Right cardiac atrium (tissue), 5 donors: ENCODE measurements around the gene LRBA. TPM values are rescaled to one million over a fixed set of nuclear protein-coding genes. Genes with fewer than 3 reads are reported as not detected.

Experiments used
- ATAC-seq, 2 donors: fragments of 200-7000 bp; cut with Tn5 transposase; one replicate each; pipeline versions ENCODE4 v1.8.0 to v1.9.1; 2020; ENCODE audit warnings: moderate library complexity in 2 of 2, mild to moderate bottlenecking in 1 of 2
- DNase-seq, 3 donors: peaks; one replicate each; pipeline ENCODE4 v3.0.0-alpha.2; 2020
- H3K27ac ChIP-seq: one replicate; pipeline ENCODE4 v1.5.1; 2013; ENCODE audit warnings: mild to moderate bottlenecking, low read length, control low read depth, moderate library complexity
- H3K27me3 ChIP-seq: one replicate; pipeline ENCODE4 v1.6.1; 2013; ENCODE audit not compliant: control insufficient read depth, insufficient read depth
- H3K4me1 ChIP-seq: one replicate; pipeline ENCODE4 v1.6.1; 2013; ENCODE audit warnings: low read length; ENCODE audit not compliant: control insufficient read depth, insufficient read depth
- H3K4me3 ChIP-seq: one replicate; pipeline ENCODE4 v1.5.1; 2013; ENCODE audit warnings: low read length, control low read depth
- H3K9me3 ChIP-seq: one replicate; pipeline ENCODE4 v1.6.1; 2013; ENCODE audit warnings: low read length; ENCODE audit not compliant: control insufficient read depth
- WGBS: extraction: QIAGEN DNeasy Blood & Tissue Kit; methylation state at CpG from one replicate; pipeline ENCODE4 v1.1.7; 2013; 5-methylcytosine and 5-hydroxymethylcytosine counted together
- intact Hi-C, 4 donors: fragments of 100-400 bp; cut with DNase I; formaldehyde crosslinking; loops; one replicate each; pipeline versions ENCODE4 v1.11.0 to v1.14.0; 2022 to 2023
- polyA plus RNA-seq: library from polyadenylated mRNA; stranded (reverse); fragments of 200-250 nt; gene quantifications from one replicate; pipeline ENCODE4 v1.2.3, GENCODE V29; 2013
- total RNA-seq, 4 donors: library from RNA; stranded (reverse); fragmentation: NEBNext Ultra II Directional; extraction: Animal tissue kit (Norgen Biotek cat#: 25700); gene quantifications; one replicate each; pipeline ENCODE4 v1.2.1, GENCODE V29; 2021
- donor health status: healthy with polysubstance abuse.
- donor health status: DM: no; HTN: yes; CAD: no.
- donor health status: DM: no; HTN: no; CAD: no.
- donor health status: DM: no; HTN: yes; CAD: no; lungs with severe emphysema.
- donor health status: DM: yes; HTN: yes; CAD: no.

Gene LRBA
- total and polyA plus RNA-seq, 5 donors, result 14.4 to 29.9 (median 23.4) TPM

DNA sequence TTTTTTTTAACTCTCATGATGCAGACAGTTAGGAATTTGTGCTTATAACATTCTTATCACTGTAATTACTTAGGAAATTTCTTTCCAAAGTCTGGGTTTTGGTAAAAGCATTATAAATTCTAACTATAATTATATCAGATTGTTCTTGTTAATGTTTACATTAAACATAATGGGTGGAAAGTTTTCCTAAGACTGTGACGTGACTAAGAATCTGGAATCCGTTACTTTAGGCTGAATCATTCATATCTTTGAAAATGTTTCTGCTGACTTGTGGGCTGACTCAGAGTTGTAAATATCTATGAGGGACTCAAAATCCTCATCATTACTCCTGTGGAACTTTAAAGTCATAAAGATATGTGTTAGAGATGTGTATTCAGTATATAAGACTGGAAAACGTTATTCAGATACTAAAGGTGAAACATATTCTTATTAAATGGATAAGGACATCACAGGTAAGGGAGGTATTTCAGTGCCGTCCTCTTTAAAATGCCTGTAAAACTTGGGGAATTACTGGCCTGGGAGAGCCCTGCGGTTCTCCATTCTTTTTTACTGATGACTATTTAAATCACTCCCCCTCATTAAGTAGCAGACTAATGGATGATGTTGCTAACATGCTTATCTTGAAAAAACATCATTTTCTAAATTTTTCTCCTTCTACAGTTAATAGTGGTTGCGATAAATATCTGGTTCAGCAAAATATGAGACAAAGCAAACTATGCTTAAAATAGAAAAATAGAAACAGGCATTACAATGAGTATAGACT is 777.8 kb downstream of the LRBA start:
- no peak overlapping the region for H3K27ac ChIP-seq
- WGBS, result 63% methylated on average over 6 of the region's 6 CpGs
- intact Hi-C loops, result no loop called here
- DNase-seq (no peak), ATAC-seq (no peak)
- no peaks in the 10 kb centered on the region for H3K27me3 ChIP-seq
- H3K9me3 ChIP-seq, result no peaks in the 10 kb centered on the region
- no peak overlapping the region for H3K4me3 ChIP-seq
- no peaks in the 10 kb centered on the region for H3K4me1 ChIP-seq

GRCh38 chr4:150236626-150237025 is 778.5 kb downstream of the LRBA start:
- intact Hi-C loops, result no loop called here
- H3K27ac ChIP-seq, result no peak overlapping the region

DNA sequence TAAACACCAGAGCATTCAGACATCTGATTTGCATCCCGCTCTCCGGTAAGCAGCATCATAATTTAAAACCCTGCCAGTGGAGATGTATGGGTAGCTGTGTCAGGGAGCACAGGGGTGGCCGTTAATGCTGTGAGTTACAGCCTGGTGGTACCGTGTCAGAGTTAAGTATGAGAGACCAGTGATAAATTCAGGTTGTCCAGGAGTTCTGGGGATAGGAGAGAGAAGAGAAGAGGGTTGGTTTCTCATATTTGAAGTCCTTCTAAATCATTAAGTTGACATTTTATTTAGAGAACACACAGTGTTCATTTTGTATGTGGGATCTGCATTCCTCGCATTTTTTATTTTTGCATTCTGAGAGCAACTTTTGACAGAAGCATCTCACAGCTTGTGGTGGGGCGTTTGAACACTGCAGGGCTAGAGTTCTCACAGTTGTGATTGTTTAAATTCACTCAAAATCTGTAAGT is 779.2 kb downstream of the LRBA start:
- 66% methylated on average over 6 of the region's 6 CpGs for WGBS
- H3K27me3 ChIP-seq, result no peaks in the 10 kb centered on the region
- no peaks in the 10 kb centered on the region for H3K9me3 ChIP-seq
- H3K4me1 ChIP-seq, result peaks cover 3% of the 10 kb centered on the region
- no peak for ATAC-seq
- intact Hi-C loops, result no loop called here
- H3K27ac ChIP-seq, result no peak overlapping the region
- no peak overlapping the region for H3K4me3 ChIP-seq
- no peak for DNase-seq

More at GRCh38 chr4:150236626-150237025, 778.5 kb downstream of the LRBA start:
- H3K4me3 ChIP-seq, result no peak overlapping the region
- H3K9me3 ChIP-seq, result no peaks in the 10 kb centered on the region
- H3K4me1 ChIP-seq, result peaks cover 3% of the 10 kb centered on the region
- ATAC-seq, result no peak
- no peak for DNase-seq
- no peaks in the 10 kb centered on the region for H3K27me3 ChIP-seq

- Histone ChIP-seq H3K4me1 (peaks cover 3% of the 10 kb centered on the region), H3K4me3 (no peak overlapping the region), H3K9me3 (no peaks in the 10 kb centered on the region), H3K27ac (no peak overlapping the region), H3K27me3 (no peaks in the 10 kb centered on the region)
- intact Hi-C loops, result no loop called here
- WGBS, result 92% methylated on average over 5 of the region's 5 CpGs
- ATAC-seq (no peak), DNase-seq (no peak)
Observed at GRCh38 chr4:150235317-150235716, 779.8 kb downstream of the LRBA start.

- DNase-seq (no peak), ATAC-seq (no peak)
- H3K9me3 ChIP-seq, result no peaks in the 10 kb centered on the region
- 93% methylated on average over 5 of the region's 5 CpGs for WGBS
- H3K27ac ChIP-seq, result no peak overlapping the region
- intact Hi-C loops, result no loop called here
- no peaks in the 10 kb centered on the region for H3K27me3 ChIP-seq
- no peak overlapping the region for H3K4me3 ChIP-seq
- H3K4me1 ChIP-seq, result peaks cover 5% of the 10 kb centered on the region
Observed at GRCh38 chr4:150234246-150234645, 780.8 kb downstream of the LRBA start.

DNA sequence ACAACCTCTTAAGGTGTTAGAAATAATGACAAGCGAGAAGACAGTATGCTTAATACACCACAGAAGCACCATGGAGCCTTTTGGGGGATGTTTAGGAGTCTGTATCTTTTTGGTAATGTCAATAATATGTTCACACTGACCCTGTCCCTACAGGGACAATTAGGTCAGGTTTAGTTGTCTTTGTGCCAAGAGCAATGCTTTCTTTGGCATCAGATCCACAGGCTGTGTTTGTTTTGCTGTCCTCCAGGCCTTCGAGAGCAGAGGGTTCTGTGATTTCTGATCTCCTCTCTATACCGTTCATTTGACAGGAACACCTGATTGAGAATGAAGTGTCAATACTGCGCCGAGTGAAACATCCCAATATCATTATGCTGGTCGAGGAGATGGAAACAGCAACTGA is 783.1 kb downstream of the LRBA start:
- WGBS, result 52% methylated on average over 6 of the region's 6 CpGs
- no peak overlapping the region for H3K27ac ChIP-seq
- intact Hi-C loops, result no loop called here
- DNase-seq (no peak), ATAC-seq (peak; percentile 58 to 72)
- H3K4me3 ChIP-seq, result no peak overlapping the region
- H3K9me3 ChIP-seq, result no peaks in the 10 kb centered on the region
- peaks cover 6% of the 10 kb centered on the region for H3K4me1 ChIP-seq
- no peaks in the 10 kb centered on the region for H3K27me3 ChIP-seq

- no peak for ATAC-seq
- H3K4me3 ChIP-seq, result no peak overlapping the region
- DNase-seq, result no peak
- peaks cover 6% of the 10 kb centered on the region for H3K4me1 ChIP-seq
- no peaks in the 10 kb centered on the region for H3K9me3 ChIP-seq
- H3K27me3 ChIP-seq, result no peaks in the 10 kb centered on the region
- no peak overlapping the region for H3K27ac ChIP-seq
- intact Hi-C loops, result no loop called here
- 86% methylated on average over 4 of the region's 4 CpGs for WGBS
Observed at GRCh38 chr4:150231107-150231770, 783.8 kb downstream of the LRBA start.

- DNase-seq (no peak), ATAC-seq (no peak)
- H3K9me3 ChIP-seq, result no peaks in the 10 kb centered on the region
- H3K27me3 ChIP-seq, result no peaks in the 10 kb centered on the region
- no peak overlapping the region for H3K27ac ChIP-seq
- intact Hi-C loops, result no loop called here
- WGBS, result 59% methylated on average over 2 of the region's 2 CpGs
- H3K4me3 ChIP-seq, result no peak overlapping the region
- peaks cover 6% of the 10 kb centered on the region for H3K4me1 ChIP-seq
Observed at GRCh38 chr4:150230561-150230960, 784.5 kb downstream of the LRBA start.

DNA sequence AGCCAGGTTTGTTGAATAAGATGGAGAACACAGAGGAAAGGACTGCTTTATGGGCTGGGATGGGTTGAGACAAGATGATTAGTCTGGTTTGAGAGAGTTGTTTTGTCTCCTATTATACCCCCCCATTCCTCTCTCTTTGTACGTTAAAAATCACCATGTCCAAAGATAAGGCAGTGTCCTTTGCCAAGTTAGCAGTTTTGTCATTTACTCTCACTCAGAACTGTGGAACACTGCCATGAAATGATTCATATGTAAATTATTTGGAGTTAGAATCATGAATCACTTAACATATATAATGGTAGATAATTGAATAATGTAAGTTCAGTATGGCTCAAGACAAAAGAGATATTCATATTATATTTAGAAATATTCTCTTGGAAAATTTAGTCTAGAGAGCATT is 785.6 kb downstream of the LRBA start:
- no peak overlapping the region for H3K27ac ChIP-seq
- 10% methylated on average over 1 of the region's 1 CpG for WGBS
- no peaks in the 10 kb centered on the region for H3K9me3 ChIP-seq
- H3K4me3 ChIP-seq, result no peak overlapping the region
- DNase-seq (no peak), ATAC-seq (peak in 1 of 2 donors; percentile 46)
- intact Hi-C loops, result loop anchor here in 1 of 4 donors (5.0 kb wide), 1 partner anchor 227 kb away; no protein-coding TSS in a partner anchor
- peaks cover 6% of the 10 kb centered on the region for H3K4me1 ChIP-seq
- no peaks in the 10 kb centered on the region for H3K27me3 ChIP-seq

- WGBS, result 70% methylated on average over 6 of the region's 6 CpGs
Observed at GRCh38 chr4:150224896-150225591, 790.0 kb downstream of the LRBA start.

GRCh38 chr4:150219841-150220240 is 795.2 kb downstream of the LRBA start:
- DNase-seq, result no peak
- no peaks in the 10 kb centered on the region for H3K9me3 ChIP-seq
- ATAC-seq, result no peak
- H3K4me1 ChIP-seq, result no peaks in the 10 kb centered on the region
- H3K27ac ChIP-seq, result no peak overlapping the region
- intact Hi-C loops, result loop anchor here in 1 of 4 donors (10.0 kb wide), 1 partner anchor 205 kb away; no protein-coding TSS in a partner anchor
- no peak overlapping the region for H3K4me3 ChIP-seq
- 67% methylated on average over 4 of the region's 4 CpGs for WGBS
- H3K27me3 ChIP-seq, result no peaks in the 10 kb centered on the region

More at GRCh38 chr4:150224896-150225591, 790.0 kb downstream of the LRBA start:
- ATAC-seq, result no peak
- DNase-seq, result no peak
- peaks cover 2% of the 10 kb centered on the region for H3K4me1 ChIP-seq
- no peak overlapping the region for H3K4me3 ChIP-seq
- no peak overlapping the region for H3K27ac ChIP-seq
- intact Hi-C loops, result loop anchor here in 1 of 4 donors (5.0 kb wide), 1 partner anchor 223 kb away; no protein-coding TSS in a partner anchor
- H3K9me3 ChIP-seq, result no peaks in the 10 kb centered on the region
- no peaks in the 10 kb centered on the region for H3K27me3 ChIP-seq
